PC-9 (cell line): ENCODE data around the gene PUM2.

Source experiments
- EZH2 ChIP-seq: fragments of 200-600 bp; sonication (generic); IDR thresholded peaks from 2 replicates; pipeline ENCODE4 v1.8.0; 2017; ENCODE audit warnings: antibody characterized with exemption, low read depth
- TF ChIP-seq, protein P1 (sequence below): fragments of 200-600 bp; sonication (generic); conservative IDR thresholded peaks from 2 replicates; pipeline ENCODE4 v1.6.1; 2017; ENCODE audit warnings: mixed run types, antibody characterized with exemption, mild to moderate bottlenecking, moderate library complexity

DNA sequence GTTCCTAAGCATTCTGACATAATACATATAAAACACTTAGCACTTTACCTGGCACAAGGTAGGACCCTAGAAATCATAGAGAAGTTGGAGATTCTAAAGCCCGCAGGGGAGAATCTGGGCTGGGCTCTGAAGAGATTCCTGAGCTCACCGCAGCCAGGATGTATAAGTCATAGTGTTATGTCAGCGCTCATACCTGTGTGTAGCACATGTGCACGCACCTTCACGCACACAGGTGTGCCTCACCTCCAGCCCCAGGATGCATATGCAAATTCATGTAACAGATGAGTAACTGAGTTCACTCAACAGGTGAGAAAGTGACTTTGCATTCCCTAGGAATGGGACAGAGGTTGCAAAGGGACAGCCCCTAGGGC is 117.8 kb downstream of the PUM2 start:
- no peak for TF ChIP-seq EZH2
- TF ChIP-seq, protein P1, sequence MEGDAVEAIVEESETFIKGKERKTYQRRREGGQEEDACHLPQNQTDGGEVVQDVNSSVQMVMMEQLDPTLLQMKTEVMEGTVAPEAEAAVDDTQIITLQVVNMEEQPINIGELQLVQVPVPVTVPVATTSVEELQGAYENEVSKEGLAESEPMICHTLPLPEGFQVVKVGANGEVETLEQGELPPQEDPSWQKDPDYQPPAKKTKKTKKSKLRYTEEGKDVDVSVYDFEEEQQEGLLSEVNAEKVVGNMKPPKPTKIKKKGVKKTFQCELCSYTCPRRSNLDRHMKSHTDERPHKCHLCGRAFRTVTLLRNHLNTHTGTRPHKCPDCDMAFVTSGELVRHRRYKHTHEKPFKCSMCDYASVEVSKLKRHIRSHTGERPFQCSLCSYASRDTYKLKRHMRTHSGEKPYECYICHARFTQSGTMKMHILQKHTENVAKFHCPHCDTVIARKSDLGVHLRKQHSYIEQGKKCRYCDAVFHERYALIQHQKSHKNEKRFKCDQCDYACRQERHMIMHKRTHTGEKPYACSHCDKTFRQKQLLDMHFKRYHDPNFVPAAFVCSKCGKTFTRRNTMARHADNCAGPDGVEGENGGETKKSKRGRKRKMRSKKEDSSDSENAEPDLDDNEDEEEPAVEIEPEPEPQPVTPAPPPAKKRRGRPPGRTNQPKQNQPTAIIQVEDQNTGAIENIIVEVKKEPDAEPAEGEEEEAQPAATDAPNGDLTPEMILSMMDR: no peak
